Progenitor cell of endocrine pancreas (in vitro differentiated cells): ENCODE measurements around the gene BRSK1. TPM values are rescaled to one million over a fixed set of nuclear protein-coding genes. Genes with fewer than 3 reads are reported as not detected.

Experiments
- DNase-seq: peaks from one replicate; pipeline ENCODE4 v3.0.0; 2021; ENCODE audit warnings: low spot score; ENCODE audit not compliant: unreplicated experiment
- H3K27ac Mint-ChIP-seq: 2 replicates; pipeline ENCODE4 v1.8.0; 2021; ENCODE audit warnings: mild to moderate bottlenecking, moderate library complexity, mixed read lengths
- H3K27me3 Mint-ChIP-seq: 2 replicates; pipeline ENCODE4 v1.8.0; 2021; ENCODE audit warnings: mixed read lengths
- H3K36me3 Mint-ChIP-seq: 2 replicates; pipeline ENCODE4 v1.8.0; 2022; ENCODE audit warnings: mixed read lengths; ENCODE audit not compliant: insufficient read depth
- H3K4me1 Mint-ChIP-seq: 2 replicates; pipeline ENCODE4 v1.8.0; 2021; ENCODE audit warnings: low read depth, mixed read lengths
- H3K4me3 Mint-ChIP-seq: 2 replicates; pipeline ENCODE4 v1.8.0; 2021; ENCODE audit warnings: low read depth, mild to moderate bottlenecking, moderate library complexity, mixed read lengths
- H3K9me3 Mint-ChIP-seq: 2 replicates; pipeline ENCODE4 v1.8.0; 2021; ENCODE audit warnings: low read depth, mixed read lengths
- CTCF ChIP-seq: fragments of 200-600 bp; sonication (generic); IDR thresholded peaks from one replicate; pipeline ENCODE4 v1.5.0; 2021; ENCODE audit warnings: antibody characterized with exemption, mild to moderate bottlenecking; ENCODE audit not compliant: unreplicated experiment
- total RNA-seq: library from RNA; stranded (reverse); gene quantifications from 2 replicates; pipeline ENCODE4 v1.2.1, GENCODE V29; 2021

BRSK1 gene
- total RNA-seq, 1 donor from 2014 or later, result 68.7 TPM

DNA sequence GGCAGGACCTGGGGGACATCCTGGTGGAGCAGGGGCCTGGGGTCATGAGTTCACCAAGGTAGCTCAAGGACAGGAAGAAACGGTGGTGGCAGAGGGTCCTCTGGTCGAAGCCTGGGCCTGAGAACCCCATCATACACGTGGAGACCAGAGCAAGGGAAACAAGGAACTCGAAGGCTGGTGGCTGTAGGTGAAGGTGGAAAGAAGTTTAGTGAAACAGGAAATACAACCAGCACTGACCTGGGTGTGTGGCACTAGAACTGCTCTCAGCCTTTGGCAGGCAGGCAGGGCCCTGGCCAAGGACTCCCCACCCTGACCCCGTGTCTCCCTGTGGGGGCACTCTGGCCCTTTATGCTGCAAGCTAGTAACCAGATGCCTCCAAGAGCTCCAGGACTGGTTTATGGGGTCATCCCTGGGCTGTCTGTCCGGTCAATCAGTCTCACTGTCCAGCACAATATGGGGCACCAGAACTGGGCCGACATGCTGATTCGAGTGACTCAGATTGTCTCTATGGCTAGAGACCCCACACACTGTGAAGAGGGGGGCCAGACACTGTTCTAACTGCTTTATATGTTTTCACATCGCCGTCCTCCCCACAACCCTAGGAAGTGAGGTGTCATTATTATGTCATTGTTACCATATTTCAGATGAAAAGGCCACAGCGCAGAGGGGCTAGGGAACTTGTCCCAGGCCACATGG, 67.0 kb downstream of the BRSK1 start:
- no peaks in the 10 kb centered on the region for H3K9me3 Mint-ChIP-seq
- H3K27me3 Mint-ChIP-seq, result peaks cover 44% of the 10 kb centered on the region
- TF ChIP-seq CTCF, result no peak
- H3K4me3 Mint-ChIP-seq, result no peak overlapping the region
- no peak overlapping the region for H3K27ac Mint-ChIP-seq
- peaks cover 6% of the 10 kb centered on the region for H3K4me1 Mint-ChIP-seq
- DNase-seq, result no peak
- peaks cover 2% of the 10 kb centered on the region for H3K36me3 Mint-ChIP-seq

DNA sequence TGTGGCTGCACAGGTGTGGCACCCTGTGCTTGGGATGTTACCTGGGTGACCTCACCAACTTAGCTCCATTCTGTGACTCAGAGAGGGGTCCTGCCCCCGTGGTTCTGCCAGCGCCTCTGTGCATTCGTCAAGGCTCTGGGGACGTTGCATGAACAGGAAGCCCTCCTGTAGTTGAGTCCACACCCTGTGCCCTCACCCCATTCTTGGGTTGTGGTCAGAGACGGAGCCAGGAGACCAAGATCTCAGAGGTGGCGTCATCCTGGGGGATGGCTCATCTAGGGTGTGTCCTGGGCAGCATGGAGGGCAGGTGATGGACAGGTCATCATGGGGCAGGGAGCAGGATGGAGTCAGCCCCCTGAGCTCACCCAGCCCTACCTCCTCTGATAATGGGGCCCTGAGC, 68.2 kb downstream of the BRSK1 start:
- H3K27ac Mint-ChIP-seq, result no peak overlapping the region
- peaks cover 2% of the 10 kb centered on the region for H3K36me3 Mint-ChIP-seq
- no peak for TF ChIP-seq CTCF
- no peak for DNase-seq
- no peak overlapping the region for H3K4me3 Mint-ChIP-seq
- H3K27me3 Mint-ChIP-seq, result peaks cover 56% of the 10 kb centered on the region
- H3K4me1 Mint-ChIP-seq, result peaks cover 6% of the 10 kb centered on the region
- no peaks in the 10 kb centered on the region for H3K9me3 Mint-ChIP-seq

- H3K9me3 Mint-ChIP-seq, result no peaks in the 10 kb centered on the region
- TF ChIP-seq CTCF, result no peak
- peaks cover 2% of the 10 kb centered on the region for H3K36me3 Mint-ChIP-seq
- no peak for DNase-seq
- H3K4me3 Mint-ChIP-seq, result no peak overlapping the region
- peaks cover 63% of the 10 kb centered on the region for H3K27me3 Mint-ChIP-seq
- peaks cover 6% of the 10 kb centered on the region for H3K4me1 Mint-ChIP-seq
- no peak overlapping the region for H3K27ac Mint-ChIP-seq
Observed at GRCh38 chr19:55352549-55353145, 68.8 kb downstream of the BRSK1 start.

GRCh38 chr19:55353356-55353802, 69.6 kb downstream of the BRSK1 start:
- peaks cover 4% of the 10 kb centered on the region for H3K4me1 Mint-ChIP-seq

More at GRCh38 chr19:55353356-55353802, 69.6 kb downstream of the BRSK1 start:
- Mint-ChIP-seq H3K4me3 (peak overlapping the region; percentile 42), H3K36me3 (no peaks in the 10 kb centered on the region), H3K9me3 (no peaks in the 10 kb centered on the region), H3K27me3 (peaks cover 68% of the 10 kb centered on the region), H3K27ac (no peak overlapping the region)
- DNase-seq, result no peak
- TF ChIP-seq CTCF, result no peak
